GM03348 (cell line): ENCODE results near the gene CAMSAP3.

ENCODE experiments used
- DNase-seq: peaks from one replicate; pipeline ENCODE4 v3.0.0; 2012; ENCODE audit warnings: low spot score

Gene CAMSAP3

GRCh38 chr19:7578127-7578526 is 17.5 kb upstream of the CAMSAP3 start:
- no peak for DNase-seq

- no peak for DNase-seq
These were observed 16.5 kb upstream of the CAMSAP3 start for GRCh38 chr19:7579182-7579581.

- no peak for DNase-seq
These were observed 13.2 kb upstream of the CAMSAP3 start for GRCh38 chr19:7582446-7582845.

GRCh38 chr19:7589822-7590221 is 5.8 kb upstream of the CAMSAP3 start:
- DNase-seq, result no peak

- DNase-seq, result no peak
These were observed 5.4 kb upstream of the CAMSAP3 start for GRCh38 chr19:7590256-7590655.

GRCh38 chr19:7596211-7596937 is 711 bp downstream of the CAMSAP3 start:
- no peak for DNase-seq

GRCh38 chr19:7597689-7598088 is 2.0 kb downstream of the CAMSAP3 start:
- no peak for DNase-seq

GRCh38 chr19:7598180-7598579 is 2.5 kb downstream of the CAMSAP3 start:
- no peak for DNase-seq

GRCh38 chr19:7600721-7601120 is 5.1 kb downstream of the CAMSAP3 start:
- DNase-seq, result no peak

GRCh38 chr19:7602240-7602934 is 6.7 kb downstream of the CAMSAP3 start:
- DNase-seq, result no peak

GRCh38 chr19:7602935-7603497 is 7.4 kb downstream of the CAMSAP3 start:
- no peak for DNase-seq

- DNase-seq, result no peak
These were observed 8.3 kb downstream of the CAMSAP3 start for GRCh38 chr19:7603919-7604318.

GRCh38 chr19:7605490-7606222 is 10.0 kb downstream of the CAMSAP3 start:
- DNase-seq, result no peak

GRCh38 chr19:7606289-7606688 is 10.6 kb downstream of the CAMSAP3 start:
- DNase-seq, result no peak

- no peak for DNase-seq
These were observed 11.7 kb downstream of the CAMSAP3 start for GRCh38 chr19:7607212-7607873.

GRCh38 chr19:7607874-7608560 is 12.4 kb downstream of the CAMSAP3 start:
- DNase-seq, result no peak

GRCh38 chr19:7610491-7611240 is 15.0 kb downstream of the CAMSAP3 start:
- DNase-seq, result no peak

- DNase-seq, result no peak
These were observed 16.0 kb downstream of the CAMSAP3 start for GRCh38 chr19:7611541-7612279.

- DNase-seq, result no peak
These were observed 16.9 kb downstream of the CAMSAP3 start for GRCh38 chr19:7612282-7613274.
